Measurements from ENCODE around the gene SLC17A8. TPM values are rescaled to one million over a fixed set of nuclear protein-coding genes. Genes with fewer than 3 reads are reported as not detected.

Gene SLC17A8
- total and polyA plus RNA-seq, 8 donors: 0.16 to 0.18 TPM; not detected in 6

- Histone ChIP-seq H3K36me3 (no peaks in the 10 kb centered on the region), H3K27ac (no peak overlapping the region), H3K9me3 (no peaks in the 10 kb centered on the region), H3K4me1 (no peaks in the 10 kb centered on the region), H3K4me3 (no peak overlapping the region), H3K27me3 (no peaks in the 10 kb centered on the region)
- no peak for TF ChIP-seq CTCF (IDR thresholded peaks at IDR 0.05)
- WGBS, 2 donors: 71 to 73% methylated on average over 12 of the region's 12 CpGs
- DNase-seq: peak in 3 of 6 donors; percentile 14 to 48 (median 27)
- ATAC-seq: peak in 3 of 4 donors; percentile 71 to 80 (median 72)
- intact Hi-C loops (cut with DNase I): no loop called here
- FAIRE-seq: no peak
Observed at GRCh38 chr12:100375038-100375735, 18.3 kb downstream of the SLC17A8 start.

- intact Hi-C loops (cut with DNase I): no loop called here
- Histone ChIP-seq H3K27me3 (no peaks in the 10 kb centered on the region), H3K4me1 (no peaks in the 10 kb centered on the region), H3K9me3 (no peaks in the 10 kb centered on the region), H3K27ac (no peak overlapping the region), H3K4me3 (no peak overlapping the region), H3K36me3 (no peaks in the 10 kb centered on the region)
- ATAC-seq (no peak), DNase-seq (no peak), FAIRE-seq (no peak)
- TF ChIP-seq CTCF (IDR thresholded peaks at IDR 0.05): no peak
- WGBS, 2 donors: 96 to 100% methylated on average over 1 of the region's 1 CpG
Observed at GRCh38 chr12:100376161-100376560, 19.3 kb downstream of the SLC17A8 start.

- Histone ChIP-seq H3K4me1 (no peaks in the 10 kb centered on the region), H3K36me3 (no peaks in the 10 kb centered on the region), H3K27me3 (no peaks in the 10 kb centered on the region), H3K27ac (no peak overlapping the region), H3K9me3 (no peaks in the 10 kb centered on the region), H3K4me3 (no peak overlapping the region)
- intact Hi-C loops (cut with DNase I): no loop called here
- no peak for DNase-seq
- 53 to 65% methylated on average over 2 of the region's 2 CpGs for WGBS, 2 donors
- ATAC-seq: no peak
- no peak for TF ChIP-seq CTCF (IDR thresholded peaks at IDR 0.05)
- no peak for FAIRE-seq
Observed at GRCh38 chr12:100381379-100381778, 24.5 kb downstream of the SLC17A8 start.

GRCh38 chr12:100382338-100382737, 25.5 kb downstream of the SLC17A8 start:
- Histone ChIP-seq H3K9me3 (no peaks in the 10 kb centered on the region), H3K27ac (no peak overlapping the region), H3K4me1 (no peaks in the 10 kb centered on the region), H3K27me3 (no peaks in the 10 kb centered on the region), H3K36me3 (no peaks in the 10 kb centered on the region), H3K4me3 (no peak overlapping the region)
- ATAC-seq: no peak
- TF ChIP-seq CTCF (IDR thresholded peaks at IDR 0.05): no peak
- 65 to 73% methylated on average over 6 of the region's 6 CpGs for WGBS, 2 donors
- intact Hi-C loops (cut with DNase I): no loop called here
- no peak for FAIRE-seq
- DNase-seq: no peak
